GM19324 (cell line): Measurements from ENCODE around the gene OXNAD1.

ENCODE experiments used
- ATAC-seq: cut with Tn5 transposase; IDR thresholded peaks from one replicate; pipeline ENCODE4 v1.9.1; 2021; ENCODE audit warnings: mild to moderate bottlenecking, moderate library complexity; ENCODE audit not compliant: unreplicated experiment, low FRiP score

The OXNAD1 gene

DNA sequence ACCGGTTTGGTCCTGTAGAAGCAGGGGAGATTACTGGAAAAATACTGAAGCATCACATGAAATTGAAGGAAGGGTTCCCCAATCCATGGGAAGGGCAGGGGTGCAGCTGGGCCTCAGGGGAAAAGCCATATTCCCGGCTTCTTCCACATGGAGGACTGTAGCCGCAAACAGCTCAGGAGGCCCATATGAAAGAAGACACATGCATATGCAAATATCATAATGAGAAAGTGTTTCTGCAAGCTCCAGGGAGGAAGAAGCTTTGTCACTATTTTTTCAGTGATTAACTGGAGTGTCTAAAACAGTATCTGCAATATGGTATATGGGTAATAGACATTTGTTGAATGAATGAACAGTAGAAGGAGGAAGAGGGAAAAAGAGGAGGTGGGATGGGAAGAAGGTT, 19.4 kb upstream of the OXNAD1 start:
- no peak for ATAC-seq

GRCh38 chr3:16247282-16248061, 17.5 kb upstream of the OXNAD1 start:
- ATAC-seq: peak; percentile 76

DNA sequence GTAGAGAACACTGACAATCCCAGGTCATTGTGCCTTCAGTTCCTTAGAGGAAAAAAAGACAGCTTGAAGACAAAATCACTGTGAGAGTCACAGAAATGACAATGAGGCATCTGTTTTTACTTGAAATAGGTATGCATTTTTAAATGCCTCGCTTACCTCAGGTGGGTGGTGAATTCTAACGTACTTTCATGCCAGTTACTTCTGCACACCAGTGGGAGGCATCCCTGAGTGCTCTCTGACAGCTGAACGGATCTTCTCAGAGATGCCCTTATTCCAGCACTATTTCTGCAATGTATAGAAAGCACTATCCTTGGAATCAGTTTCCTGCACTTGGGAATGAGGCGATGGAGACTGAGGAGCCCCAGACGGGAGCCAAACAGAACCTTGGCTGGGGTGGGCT, 16.5 kb upstream of the OXNAD1 start:
- no peak for ATAC-seq

DNA sequence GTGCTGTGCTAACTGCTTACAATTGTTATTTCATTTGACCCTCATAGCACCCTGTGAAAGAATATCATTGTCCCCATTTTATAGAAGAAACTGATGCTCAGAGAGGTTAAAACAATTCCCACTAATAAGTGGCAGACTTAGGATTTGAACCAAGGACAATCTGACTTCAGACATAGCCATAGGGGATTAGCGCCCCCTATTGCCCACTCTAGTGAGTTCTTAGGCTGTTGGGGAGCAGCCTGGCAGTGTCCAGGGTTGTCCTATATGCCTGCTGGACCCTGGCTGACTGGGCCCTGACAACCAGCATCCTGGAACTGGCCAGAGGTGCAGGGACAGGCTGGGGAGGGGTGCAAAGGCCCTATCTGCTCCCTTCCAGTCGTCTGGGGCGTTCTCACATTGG, 15.7 kb upstream of the OXNAD1 start:
- ATAC-seq: no peak

GRCh38 chr3:16249886-16250285, 15.1 kb upstream of the OXNAD1 start:
- no peak for ATAC-seq

- no peak for ATAC-seq
These were observed 13.5 kb upstream of the OXNAD1 start for GRCh38 chr3:16251316-16252085.

- ATAC-seq: peak; percentile 49
These were observed 12.6 kb upstream of the OXNAD1 start for GRCh38 chr3:16252243-16252978.

- no peak for ATAC-seq
These were observed 12.0 kb upstream of the OXNAD1 start for GRCh38 chr3:16252988-16253387.

GRCh38 chr3:16253601-16254000, 11.4 kb upstream of the OXNAD1 start:
- ATAC-seq: no peak

DNA sequence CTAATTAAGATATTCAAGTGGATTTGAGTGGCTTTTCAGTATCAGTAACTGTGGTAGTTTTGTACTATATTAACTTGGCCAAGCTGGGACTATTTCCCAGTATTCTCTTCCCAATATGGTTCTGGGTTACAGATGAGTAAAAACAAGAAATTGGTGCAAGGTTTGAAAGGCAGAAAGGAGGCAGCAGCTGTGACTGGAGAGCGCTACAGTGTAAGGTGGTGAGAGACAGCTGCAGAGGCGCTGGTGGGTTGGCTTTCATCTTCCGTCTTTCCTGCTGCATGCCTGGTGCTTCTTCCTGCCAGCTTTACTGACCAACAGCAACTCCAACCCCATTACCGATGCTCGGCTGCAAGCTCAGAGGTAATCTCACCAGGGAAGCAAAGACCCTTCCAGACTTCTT, 10.1 kb upstream of the OXNAD1 start:
- no peak for ATAC-seq

DNA sequence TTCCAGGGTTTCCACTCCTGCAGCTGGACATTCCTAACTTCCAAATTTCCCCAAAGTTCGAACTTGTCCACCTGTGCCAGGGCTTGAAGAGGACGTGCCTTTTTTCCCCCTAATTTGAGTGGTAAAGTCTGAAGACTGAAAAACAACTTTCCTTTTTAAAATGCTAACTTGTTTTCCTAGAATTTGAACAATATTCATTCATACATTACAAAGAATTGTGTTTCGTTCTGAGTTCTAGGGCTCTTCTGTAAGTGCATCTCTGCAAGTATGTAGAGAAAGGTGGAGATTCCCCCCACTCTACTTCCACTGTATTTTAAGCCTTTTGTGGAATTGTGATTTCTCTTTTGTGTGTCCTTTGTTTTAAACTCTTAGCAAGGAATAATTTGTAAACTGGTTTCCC, 9.7 kb upstream of the OXNAD1 start:
- ATAC-seq: no peak

- no peak for ATAC-seq
These were observed 9.3 kb upstream of the OXNAD1 start for GRCh38 chr3:16255726-16256125.

DNA sequence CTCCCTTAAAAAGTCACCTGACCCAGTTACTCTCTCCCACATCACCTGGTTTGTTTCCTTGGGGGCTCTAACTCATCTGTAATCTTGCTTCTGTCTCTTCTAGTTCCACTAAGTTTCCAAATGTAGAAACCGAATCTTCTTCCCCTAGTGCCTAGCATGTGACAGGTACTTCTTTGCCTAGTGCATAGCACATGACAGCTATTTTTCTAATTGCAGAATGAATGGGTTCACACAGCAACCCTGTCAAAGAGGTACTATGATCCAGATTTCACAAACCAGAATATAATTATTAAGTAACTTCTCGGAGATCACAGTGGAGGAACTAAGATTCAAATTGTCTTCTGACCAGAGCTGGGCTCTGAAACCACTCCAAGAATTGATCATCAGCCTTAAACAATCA, 7.7 kb upstream of the OXNAD1 start:
- no peak for ATAC-seq

DNA sequence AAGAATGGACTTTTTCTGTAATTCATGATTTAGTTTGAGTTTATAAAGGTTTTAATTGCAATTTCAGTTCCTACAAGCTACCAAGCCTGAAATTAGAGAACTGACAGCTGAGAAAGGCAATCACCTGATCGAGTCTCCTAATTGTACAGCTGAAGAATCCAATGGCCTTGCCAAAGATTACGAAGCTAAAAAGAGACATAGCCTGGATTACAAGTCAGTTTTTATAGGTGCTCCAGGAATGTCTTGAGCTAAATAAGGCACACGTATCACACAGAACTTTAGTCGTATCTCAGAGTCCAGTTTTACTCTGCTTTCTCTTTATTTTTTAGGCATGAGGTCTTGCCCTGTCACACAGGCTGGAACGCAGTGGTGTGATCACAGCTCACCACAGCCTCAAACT, 6.8 kb upstream of the OXNAD1 start:
- ATAC-seq: no peak

DNA sequence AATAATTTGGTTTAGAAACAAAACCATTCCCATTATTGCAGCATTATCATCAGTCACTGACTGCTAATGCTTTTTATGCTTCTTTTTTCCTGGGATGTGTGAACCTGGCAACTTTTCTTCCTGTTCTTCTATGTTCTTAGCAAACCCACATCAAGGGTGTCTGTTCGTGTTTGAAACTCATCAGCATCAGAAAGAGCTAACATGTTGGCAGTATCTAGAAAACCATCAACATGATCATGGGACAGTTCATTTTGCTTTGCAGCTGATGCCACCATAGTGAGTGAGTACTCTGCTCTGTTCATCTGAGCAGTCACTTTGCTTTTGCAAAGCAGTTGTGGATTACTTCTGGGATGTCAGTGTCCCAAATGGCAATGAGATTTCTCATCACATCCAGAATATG, 6.1 kb upstream of the OXNAD1 start:
- ATAC-seq: no peak

GRCh38 chr3:16260046-16260445, 5.0 kb upstream of the OXNAD1 start:
- no peak for ATAC-seq

GRCh38 chr3:16262174-16262573, 2.8 kb upstream of the OXNAD1 start:
- no peak for ATAC-seq

- ATAC-seq: no peak
These were observed 771 bp upstream of the OXNAD1 start for GRCh38 chr3:16264174-16264707.

DNA sequence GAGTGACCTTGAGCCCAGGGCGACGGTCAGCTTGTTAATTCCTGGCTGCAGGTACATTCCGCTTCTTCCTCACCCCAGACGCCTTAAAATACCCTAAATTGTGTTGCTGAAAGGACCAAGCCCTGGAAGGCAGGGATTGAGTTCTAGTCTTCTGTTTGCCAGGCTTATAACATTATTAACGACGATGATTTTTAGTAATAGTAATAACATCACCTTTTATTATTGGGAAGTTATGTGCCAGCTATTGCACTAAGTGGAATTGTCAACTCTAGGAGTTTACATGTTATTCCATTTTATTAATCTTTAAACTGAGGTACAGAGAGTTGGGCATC, 409 bp downstream of the OXNAD1 start:
- ATAC-seq: no peak

DNA sequence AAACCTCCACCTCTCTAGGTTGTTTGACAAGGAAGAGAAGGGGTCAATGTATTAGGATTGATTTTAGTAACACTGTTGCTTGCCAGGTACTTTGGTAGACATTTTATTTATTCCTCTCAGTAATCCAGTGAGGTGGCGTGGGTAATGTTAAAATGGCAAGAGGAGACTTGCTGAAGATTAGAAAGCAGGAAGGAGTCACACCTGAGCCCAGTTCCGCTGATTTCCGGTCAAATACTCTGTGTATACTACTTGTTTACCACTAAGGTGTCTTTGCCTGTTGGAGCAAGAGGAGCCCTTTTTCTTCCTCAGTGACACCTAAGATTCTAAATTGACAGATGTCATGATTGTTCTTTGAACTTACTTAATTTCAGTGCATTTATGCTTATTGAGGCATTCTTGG, 1.7 kb downstream of the OXNAD1 start:
- ATAC-seq: no peak

DNA sequence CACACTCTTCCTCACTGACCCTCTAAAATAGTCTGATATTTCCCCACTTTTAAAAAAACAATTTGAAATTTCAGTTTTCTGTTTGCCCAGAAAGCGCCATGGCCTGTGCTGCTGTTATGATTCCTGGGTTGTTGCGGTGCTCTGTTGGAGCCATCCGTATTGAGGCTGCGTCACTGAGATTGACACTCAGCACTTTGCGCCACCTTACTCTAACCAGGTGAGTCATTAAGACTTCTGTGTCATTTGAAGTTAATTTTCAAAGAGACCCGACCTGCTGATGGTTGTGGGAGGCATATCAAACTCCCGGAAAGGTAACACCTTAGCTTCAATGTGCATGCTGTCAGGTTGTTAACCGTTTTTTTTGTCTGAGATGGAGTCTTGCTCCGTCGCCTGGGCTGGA, 5.8 kb downstream of the OXNAD1 start:
- ATAC-seq: no peak
